AG08395 (cell line): Measurements from ENCODE around the gene SLC5A10.
A peak's percentile ranks its signal among the peaks of the same experiment; 100 is the strongest.

Source experiments
- DNase-seq: peaks from one replicate; pipeline ENCODE4 v3.0.0; 2012; ENCODE audit warnings: mixed read lengths, low spot score

The SLC5A10 gene

DNA sequence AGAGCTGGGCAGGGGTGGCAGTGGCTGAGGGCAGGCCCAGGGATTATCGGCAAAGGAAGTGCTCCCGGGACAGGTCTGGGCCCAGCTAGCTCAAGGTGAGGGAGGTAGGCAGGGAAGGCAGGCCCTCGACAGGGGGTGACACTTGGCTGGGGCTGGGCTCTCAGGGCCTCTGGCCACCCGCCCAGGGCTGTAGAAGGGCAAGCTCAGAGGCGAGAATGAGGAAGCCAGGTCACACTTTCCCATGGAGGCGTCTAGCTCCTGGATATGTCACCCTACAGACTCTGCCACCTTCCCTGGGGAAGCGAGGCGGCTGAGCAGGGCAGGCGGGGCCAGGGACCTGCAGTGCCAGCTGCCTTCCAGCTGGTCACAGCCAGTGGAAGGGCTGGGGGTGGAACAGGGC, 33.5 kb downstream of the SLC5A10 start:
- no peak for DNase-seq

- DNase-seq = no peak
Measured at GRCh38 chr17:18986541-18987229, 34.7 kb downstream of the SLC5A10 start.

GRCh38 chr17:18987230-18987610, 35.3 kb downstream of the SLC5A10 start:
- no peak for DNase-seq

GRCh38 chr17:18987862-18988545, 36.0 kb downstream of the SLC5A10 start:
- DNase-seq = no peak

GRCh38 chr17:18988546-18989173, 36.7 kb downstream of the SLC5A10 start:
- no peak for DNase-seq

DNA sequence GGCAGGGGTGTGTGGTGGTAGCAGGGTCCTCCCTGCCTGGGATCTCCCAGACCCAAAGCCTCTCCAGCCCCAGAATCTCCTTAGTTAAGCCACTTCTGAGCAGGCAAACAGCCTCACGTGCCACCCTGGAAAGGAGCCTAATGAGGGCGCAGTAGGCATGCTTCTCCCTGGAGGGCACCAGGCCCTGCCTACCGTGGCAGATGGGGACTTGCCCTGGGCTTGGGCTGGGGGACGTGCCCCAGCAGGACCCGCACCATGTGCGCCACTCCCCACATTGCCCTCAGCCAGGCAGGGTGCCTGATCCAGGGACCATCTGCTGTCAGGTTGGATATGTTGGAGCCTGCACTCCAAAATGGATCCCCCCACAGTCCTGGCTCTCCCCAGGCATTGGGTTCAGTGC, 38.4 kb downstream of the SLC5A10 start:
- no peak for DNase-seq

DNA sequence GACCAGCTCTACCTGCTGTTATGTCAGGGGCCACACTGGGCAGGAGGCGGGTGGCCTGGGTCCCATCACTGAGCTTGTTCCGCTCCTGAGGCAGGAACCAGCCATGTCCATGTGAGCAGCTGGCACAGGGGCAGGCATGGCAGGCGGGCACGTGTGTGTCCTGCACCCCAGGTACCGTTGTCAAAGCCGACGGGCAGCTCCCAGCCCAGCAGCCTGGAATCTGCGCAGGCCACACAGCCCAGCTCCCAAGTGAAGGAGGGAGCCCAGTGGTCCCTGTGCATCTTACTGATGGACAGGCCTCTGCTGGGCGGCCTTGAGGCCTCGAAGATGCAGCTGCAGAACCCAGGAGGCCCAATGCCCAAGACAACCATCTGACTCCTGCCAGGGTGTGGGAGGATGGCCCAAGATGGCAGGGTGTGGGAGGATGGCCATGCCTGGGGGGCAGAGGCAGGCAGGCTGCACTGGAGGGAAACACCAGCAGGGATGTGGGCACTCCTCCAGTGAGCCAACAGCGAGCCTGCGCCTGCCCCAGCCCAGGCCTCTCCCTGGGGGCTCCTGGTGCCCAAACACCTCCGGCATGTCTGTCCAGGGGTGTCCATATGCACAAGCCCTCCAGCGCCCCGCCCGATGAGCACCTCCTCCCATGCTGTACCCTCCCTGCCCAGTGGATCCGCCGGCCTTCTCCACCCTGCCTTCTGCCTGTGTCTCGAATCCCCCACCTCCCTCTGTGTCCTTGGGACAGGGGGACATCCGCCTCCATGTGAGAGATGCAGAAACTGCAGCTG, 39.8 kb downstream of the SLC5A10 start:
- no peak for DNase-seq

GRCh38 chr17:18992454-18993130, 40.6 kb downstream of the SLC5A10 start:
- DNase-seq = no peak

GRCh38 chr17:18993905-18994526, 42.1 kb downstream of the SLC5A10 start:
- no peak for DNase-seq

- DNase-seq = no peak
Measured at GRCh38 chr17:18994631-18995030, 42.7 kb downstream of the SLC5A10 start.

DNA sequence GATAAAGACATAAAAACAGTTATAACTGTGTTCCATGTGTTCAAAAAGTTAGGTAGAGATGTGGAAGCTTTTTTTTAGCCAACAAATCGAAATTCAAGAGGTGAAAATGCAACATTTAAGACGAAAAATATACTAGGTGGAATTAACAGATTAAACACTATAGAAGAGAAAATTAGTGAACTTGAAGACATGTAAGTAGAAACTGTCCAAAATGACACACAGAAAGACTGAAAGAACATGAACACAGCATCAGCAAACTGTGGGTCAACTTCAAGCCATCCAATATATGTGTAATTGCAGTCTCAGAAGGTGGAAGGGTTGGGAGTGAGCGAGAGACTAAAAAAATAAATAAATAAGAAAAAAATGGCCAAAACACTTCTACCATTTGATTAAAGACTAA, 43.3 kb downstream of the SLC5A10 start:
- no peak for DNase-seq

DNA sequence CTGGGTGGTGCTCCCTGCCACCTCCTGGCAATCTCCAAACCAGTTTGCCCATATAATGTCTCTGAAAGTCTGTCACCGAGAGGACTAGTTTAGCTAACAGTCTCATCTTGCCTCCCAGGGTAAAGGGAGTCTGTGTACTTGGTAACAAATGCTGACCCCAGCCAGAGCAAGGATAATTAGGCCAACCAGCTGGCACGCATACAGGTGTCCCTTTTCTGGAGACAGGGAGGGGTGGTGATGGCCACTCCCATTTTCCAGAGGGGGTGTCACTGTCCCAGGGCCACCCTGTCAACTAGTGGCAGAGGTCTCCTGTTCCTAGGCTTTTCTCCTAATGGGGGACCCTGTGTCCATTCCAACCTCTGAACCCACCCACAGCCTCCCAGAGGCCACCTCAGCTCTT, 44.5 kb downstream of the SLC5A10 start:
- DNase-seq = no peak

DNA sequence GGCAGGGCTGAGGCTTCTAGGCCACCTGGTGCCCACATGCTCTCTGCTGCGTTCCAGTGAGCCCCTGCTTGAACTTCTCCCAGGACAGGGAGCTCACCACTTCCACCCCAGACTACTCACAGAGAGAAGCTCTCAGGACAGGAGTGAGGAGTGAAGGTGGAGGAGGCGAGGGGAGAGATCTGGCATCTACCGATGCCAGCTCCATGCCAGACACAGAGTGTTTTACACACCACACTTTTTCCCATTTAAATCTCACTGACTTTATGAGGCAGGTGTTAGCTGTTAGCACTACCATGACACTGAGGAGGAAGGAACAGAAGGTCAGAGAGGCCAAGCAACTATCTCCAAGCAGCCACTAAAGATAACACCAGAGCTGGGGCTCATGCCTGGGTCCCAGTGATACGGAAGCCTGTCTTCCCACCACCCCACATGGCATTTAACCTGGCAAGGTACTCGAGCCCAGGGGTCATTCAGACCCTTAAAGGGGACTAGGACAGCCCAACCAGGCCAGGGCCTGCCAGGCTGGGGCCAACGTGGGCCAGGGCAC, 45.8 kb downstream of the SLC5A10 start:
- no peak for DNase-seq

DNA sequence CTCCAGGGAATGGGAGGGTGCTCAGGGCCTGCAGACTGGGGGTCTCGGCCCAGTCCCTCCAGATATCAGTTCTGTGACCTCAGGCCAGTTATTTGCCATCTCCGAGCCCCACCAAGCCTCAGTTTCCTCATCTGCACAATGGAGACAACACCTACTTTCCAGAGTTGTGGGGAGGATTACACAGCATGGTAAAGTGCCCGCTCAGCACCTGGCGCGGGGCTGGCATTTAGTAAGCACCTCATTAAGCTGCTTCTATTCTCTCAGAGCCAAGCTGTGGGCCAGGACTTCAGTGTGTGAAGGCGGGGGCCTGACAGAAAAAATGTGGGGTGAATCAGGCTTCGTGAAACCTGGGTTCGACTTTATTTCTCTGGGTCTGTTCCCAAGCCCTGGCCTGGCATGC, 47.4 kb downstream of the SLC5A10 start:
- no peak for DNase-seq

- no peak for DNase-seq
Measured at GRCh38 chr17:18999911-19000310, 47.9 kb downstream of the SLC5A10 start.

DNA sequence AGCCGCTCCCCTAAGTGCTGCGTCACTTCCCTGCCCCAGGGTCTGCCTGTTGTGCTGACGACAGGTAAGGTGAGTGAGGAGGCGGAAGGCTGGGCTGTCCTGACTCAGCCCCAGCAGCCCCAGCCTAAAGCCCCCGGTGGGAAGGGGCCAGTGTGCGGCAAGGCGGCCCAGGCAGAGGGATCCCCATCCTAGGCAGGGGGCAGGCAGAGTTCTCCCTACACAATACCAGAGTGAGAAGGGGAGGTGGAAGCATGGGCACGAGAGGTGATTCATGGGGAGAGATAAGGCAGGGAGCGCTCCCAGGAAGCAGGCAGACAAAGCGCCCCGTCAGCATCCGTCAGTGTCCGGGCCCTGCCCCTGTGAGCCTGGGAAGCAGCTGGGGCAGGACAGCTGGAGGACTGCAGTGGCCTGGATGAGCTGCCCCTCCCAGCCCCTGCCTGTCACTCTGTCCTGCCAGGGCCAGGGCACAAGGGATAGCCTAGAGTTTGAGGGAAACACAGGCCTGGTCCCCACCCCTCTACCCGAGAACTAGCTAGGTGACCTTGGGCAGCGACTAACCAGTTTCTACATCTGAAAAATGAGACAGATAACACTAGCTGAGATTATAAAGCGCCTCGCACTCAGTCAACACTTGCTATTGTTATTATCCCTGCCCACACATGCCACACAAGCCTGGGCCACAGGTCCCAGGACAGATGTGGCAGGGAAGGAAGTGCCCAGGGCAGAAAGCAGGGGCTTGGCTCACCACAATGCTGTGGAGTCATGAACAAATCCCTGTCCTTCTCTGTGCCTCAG, 48.8 kb downstream of the SLC5A10 start:
- peak; percentile 48 for DNase-seq

DNA sequence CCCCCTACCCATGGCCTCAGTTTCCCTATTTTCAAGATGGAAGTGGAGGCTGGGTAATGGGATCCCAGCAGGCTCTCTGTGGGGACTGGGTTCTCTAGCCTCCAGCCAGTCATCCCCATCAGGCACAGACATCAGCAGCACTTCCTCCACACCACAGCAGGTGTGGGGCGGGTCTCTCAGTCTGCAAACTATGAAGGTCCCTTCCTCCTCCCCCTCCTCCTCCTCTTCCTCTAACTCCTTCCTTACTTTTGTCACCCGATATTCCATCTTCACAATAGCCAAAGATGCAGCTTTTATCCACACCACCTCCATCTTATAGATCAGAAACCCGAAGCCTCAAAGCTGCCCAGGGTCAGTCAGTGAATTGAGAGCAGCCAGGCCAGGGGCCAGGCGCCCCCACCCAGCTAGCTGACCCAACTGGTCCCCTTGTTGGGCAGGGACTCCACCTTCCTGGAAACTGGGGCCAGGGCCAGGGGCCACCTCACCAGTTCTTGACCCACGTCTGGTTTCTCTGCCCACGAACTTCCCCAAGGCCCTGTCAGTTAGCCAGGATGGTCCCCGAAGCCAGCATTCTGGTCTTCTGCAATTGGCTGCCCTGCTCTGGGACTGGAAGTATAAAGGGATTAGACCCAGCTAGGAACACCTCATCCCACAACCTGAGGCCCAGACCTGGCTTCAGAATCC, 50.1 kb downstream of the SLC5A10 start:
- DNase-seq = no peak

DNA sequence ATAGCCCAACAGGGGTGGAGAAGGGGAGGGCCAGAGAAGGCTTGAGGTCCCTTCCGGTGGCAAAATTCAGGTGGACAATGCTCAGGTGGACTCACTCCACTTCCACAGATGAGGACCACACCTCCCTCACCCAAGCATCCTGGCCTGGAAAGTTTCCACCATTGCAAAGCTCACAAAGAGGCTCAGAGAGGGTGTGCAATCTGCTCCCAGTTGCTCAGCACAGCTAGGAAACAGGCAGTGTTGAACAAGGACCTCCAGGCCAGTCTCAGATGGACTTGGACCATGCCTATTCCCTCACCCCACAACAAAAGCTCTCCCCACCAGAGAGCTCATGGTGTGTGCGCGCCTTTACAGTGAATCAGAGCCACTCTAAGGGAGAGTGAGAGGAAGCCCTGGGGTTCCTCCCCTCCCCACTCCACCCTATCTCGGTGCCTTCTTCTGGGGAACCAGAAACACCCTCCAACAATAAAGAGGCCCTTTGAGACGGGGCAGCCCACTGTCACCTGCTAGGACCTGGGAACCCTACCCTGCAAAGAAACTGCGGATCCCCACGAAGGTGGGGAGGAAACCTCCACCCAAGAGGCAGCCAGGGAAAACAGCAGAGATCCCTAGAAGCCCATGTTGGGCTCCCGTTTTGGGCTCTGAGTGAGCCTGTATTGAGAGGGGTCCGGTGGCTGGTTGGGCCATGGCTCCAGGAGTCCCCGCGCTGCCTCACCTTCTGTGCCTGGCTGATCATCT, 51.0 kb downstream of the SLC5A10 start:
- peak; percentile 43 for DNase-seq
